CD4-positive, alpha-beta T cell (primary cell): ENCODE data around the gene IKBKE. TPM values are rescaled to one million over a fixed set of nuclear protein-coding genes. Genes with fewer than 3 reads are reported as not detected.

ENCODE experiments used
- ATAC-seq: fragments of 200-7000 bp; cut with Tn5 transposase; one replicate; pipeline ENCODE4 v1.10.0; 2022; ENCODE audit warnings: mild to moderate bottlenecking; ENCODE audit not compliant: poor library complexity
- CTCF ChIA-PET: fragments of 350-600 bp; sonication (Branson Sonifier 250); formaldehyde crosslinking; loops from one replicate; lab custom pipeline; 2021; ENCODE audit warnings: antibody characterized with exemption, inconsistent platforms; lab: Charles Lee
- POLR2A ChIA-PET: fragments of 350-600 bp; sonication (Branson Sonifier 250); formaldehyde crosslinking; loops from one replicate; lab custom pipeline; 2021; ENCODE audit warnings: antibody characterized with exemption, inconsistent platforms; lab: Charles Lee
- DNase-seq, 14 experiments: peaks; one replicate each; pipeline ENCODE4 v3.0.0-alpha.2; 2013 to 2020; ENCODE audit warnings: mixed read lengths in 2 of 14
- H3K27ac ChIP-seq, 2 donors: one replicate each; pipeline versions ENCODE4 v1.5.1 to v1.7.0; 2013; ENCODE audit warnings: low read length in 2 of 2, low read depth in 1 of 2, mild to moderate bottlenecking in 1 of 2
- H3K27me3 ChIP-seq, 2 experiments: 1 replicate in 1 of 2; 2 replicates in 1 of 2; pipeline versions ENCODE4 v1.6.1 to v1.7.0; 2013; ENCODE audit warnings: low read length in 2 of 2, control low read depth in 1 of 2, mild to moderate bottlenecking in 1 of 2, moderate library complexity in 1 of 2; ENCODE audit not compliant: insufficient read depth in 2 of 2, control insufficient read depth in 1 of 2
- H3K36me3 ChIP-seq: one replicate; pipeline ENCODE4 v1.6.1; 2013; ENCODE audit warnings: low read length, control low read depth; ENCODE audit not compliant: insufficient read depth
- H3K4me1 ChIP-seq: one replicate; pipeline ENCODE4 v1.6.1; 2013; ENCODE audit warnings: low read length, control low read depth; ENCODE audit not compliant: insufficient read depth
- H3K4me3 ChIP-seq: one replicate; pipeline ENCODE4 v1.5.1; 2013; ENCODE audit warnings: mild to moderate bottlenecking, low read length, moderate library complexity
- H3K9me3 ChIP-seq, 2 experiments: 1 replicate in 1 of 2; 2 replicates in 1 of 2; pipeline versions ENCODE4 v1.6.1 to v1.7.0; 2013; ENCODE audit warnings: low read length in 2 of 2, mild to moderate bottlenecking in 2 of 2, control low read depth in 1 of 2, moderate library complexity in 1 of 2; ENCODE audit not compliant: control insufficient read depth in 1 of 2, insufficient read depth in 1 of 2
- H3K27ac Mint-ChIP-seq: one replicate; pipeline ENCODE4 v1.8.0; 2020; ENCODE audit warnings: mixed read lengths
- H3K27me3 Mint-ChIP-seq: one replicate; pipeline ENCODE4 v1.8.0; 2021; ENCODE audit warnings: mixed read lengths
- H3K36me3 Mint-ChIP-seq: one replicate; pipeline ENCODE4 v1.8.0; 2021; ENCODE audit warnings: low read depth, mixed read lengths
- H3K4me1 Mint-ChIP-seq: one replicate; pipeline ENCODE4 v1.8.0; 2021; ENCODE audit warnings: low read depth, mixed read lengths
- H3K4me3 Mint-ChIP-seq: one replicate; pipeline ENCODE4 v1.8.0; 2020; ENCODE audit warnings: mild to moderate bottlenecking, mixed read lengths
- H3K9me3 Mint-ChIP-seq: one replicate; pipeline ENCODE4 v1.8.0; 2020; ENCODE audit warnings: mixed read lengths
- CTCF ChIP-seq: fragments of 200-600 bp; IDR thresholded peaks from one replicate; pipeline ENCODE4 v1.8.0; 2022; ENCODE audit warnings: antibody characterized with exemption, mild to moderate bottlenecking
- intact Hi-C, 2 experiments: fragments of 100-400 bp; cut with DNase I in 1 of 2; cut with micrococcal nuclease in 1 of 2; formaldehyde crosslinking; loops; one replicate each; pipeline versions ENCODE4 v1.15.1 to v1.9.0; 2023 to 2025; cut with DNase I, micrococcal nuclease
- total RNA-seq, 174 experiments: library from RNA in 2 of 174; stranded (reverse) in 2 of 174; gene quantifications; one replicate each; pipeline ENCODE4 v1.2.3 and lab custom pipeline; 2021 to 2026

The IKBKE gene
- total RNA-seq, 2 experiments from 2014 or later = 27.9 to 29.8 TPM

GRCh38 chr1:206472454-206472853, 2.2 kb downstream of the IKBKE start:
- Histone ChIP-seq H3K27me3 (no peaks in the 10 kb centered on the region), H3K9me3 (no peaks in the 10 kb centered on the region), H3K4me3 (peak overlapping the region; percentile 99), H3K4me1 (peaks cover 68% of the 10 kb centered on the region), H3K27ac (peak overlapping the region; percentile 30 to 61), H3K36me3 (peaks cover 46% of the 10 kb centered on the region)
- no peak for TF ChIP-seq CTCF
- DNase-seq (peak in 6 of 14 experiments; percentile 17 to 61 (median 39)), ATAC-seq (peak; percentile 9)
- H3K36me3 Mint-ChIP-seq = peaks cover 72% of the 10 kb centered on the region
- intact Hi-C loops = loop anchor here in 1 of 2 experiments (10.0 kb wide), 2 partner anchors 442 to 512 kb away; no protein-coding TSS in a partner anchor
- no peaks in the 10 kb centered on the region for H3K27me3 Mint-ChIP-seq
- H3K4me3 Mint-ChIP-seq = peak overlapping the region; percentile 88
- ChIA-PET CTCF (interaction anchor here (2.3 to 3.1 kb wide), 2 partner anchors 11 to 140 kb away, joined by 7 to 21 read pairs; partner anchors contain the start of gene EIF2D), POLR2A (interaction anchor here (3.5 kb wide), 1 partner anchor 103 kb away, joined by 11 read pairs; no protein-coding TSS in a partner anchor)
- H3K9me3 Mint-ChIP-seq = no peaks in the 10 kb centered on the region
- H3K4me1 Mint-ChIP-seq = peaks cover 58% of the 10 kb centered on the region
- H3K27ac Mint-ChIP-seq = peak overlapping the region; percentile 79

- ATAC-seq (no peak), DNase-seq (peak in 1 of 14 experiments; percentile 34)
- peaks cover 54% of the 10 kb centered on the region for H3K4me1 Mint-ChIP-seq
- no peaks in the 10 kb centered on the region for H3K27me3 ChIP-seq
- peak overlapping the region; percentile 79 for H3K27ac Mint-ChIP-seq
- peaks cover 64% of the 10 kb centered on the region for H3K4me1 ChIP-seq
- H3K9me3 Mint-ChIP-seq = no peaks in the 10 kb centered on the region
- no peaks in the 10 kb centered on the region for H3K9me3 ChIP-seq
- intact Hi-C loops = loop anchor here in 1 of 2 experiments (10.0 kb wide), 2 partner anchors 442 to 512 kb away; no protein-coding TSS in a partner anchor
- no peak for TF ChIP-seq CTCF
- H3K4me3 Mint-ChIP-seq = peak overlapping the region; percentile 88
- H3K27me3 Mint-ChIP-seq = no peaks in the 10 kb centered on the region
- ChIA-PET POLR2A (no interaction called here), CTCF (no interaction called here)
- peaks cover 72% of the 10 kb centered on the region for H3K36me3 Mint-ChIP-seq
- H3K4me3 ChIP-seq = peak overlapping the region; percentile 99
- peaks cover 50% of the 10 kb centered on the region for H3K36me3 ChIP-seq
- peak overlapping the region; percentile 30 to 61 for H3K27ac ChIP-seq
Observed at GRCh38 chr1:206472886-206473285, 2.6 kb downstream of the IKBKE start.

GRCh38 chr1:206476058-206476457, 5.8 kb downstream of the IKBKE start:
- Mint-ChIP-seq H3K36me3 (peaks cover 89% of the 10 kb centered on the region), H3K9me3 (no peaks in the 10 kb centered on the region), H3K4me3 (no peak overlapping the region), H3K4me1 (peaks cover 40% of the 10 kb centered on the region), H3K27ac (peak overlapping the region; percentile 33), H3K27me3 (no peaks in the 10 kb centered on the region)
- ChIA-PET CTCF (no interaction called here), POLR2A (no interaction called here)
- no peak overlapping the region for H3K4me3 ChIP-seq
- peaks cover 80% of the 10 kb centered on the region for H3K36me3 ChIP-seq
- intact Hi-C loops = loop anchor here (5.0 to 10.0 kb wide), 3 partner anchors 106 to 509 kb away; no protein-coding TSS in a partner anchor
- H3K27ac ChIP-seq = no peak overlapping the region
- no peaks in the 10 kb centered on the region for H3K27me3 ChIP-seq
- peaks cover 45% of the 10 kb centered on the region for H3K4me1 ChIP-seq
- H3K9me3 ChIP-seq = no peaks in the 10 kb centered on the region
- ATAC-seq (no peak), DNase-seq (no peak)
- TF ChIP-seq CTCF = no peak
